K562 (cell line): ENCODE results near the gene GABARAPL1. TPM values are rescaled to one million over a fixed set of nuclear protein-coding genes. Genes with fewer than 3 reads are reported as not detected.

Experiments
- BMI1 ChIP-seq: fragments of 150-350 bp; IDR thresholded peaks from 2 replicates; pipeline ENCODE4 v1.6.1; 2014; ENCODE audit warnings: low read length
- GTF2F1 ChIP-seq: IDR thresholded peaks from 2 replicates; pipeline ENCODE4 v1.6.1; 2011; ENCODE audit warnings: low read depth, low read length, improper control_type of control experiment
- MAFF ChIP-seq: IDR thresholded peaks from 2 replicates; pipeline ENCODE4 v1.6.1; 2012; ENCODE audit warnings: low read length, improper control_type of control experiment
- STAT6 ChIP-seq: sonication (generic); formaldehyde crosslinking; IDR thresholded peaks from 2 replicates; pipeline ENCODE4 v1.8.1; 2023; ENCODE audit warnings: mild to moderate bottlenecking, missing genetic modification reagents
- ZHX1 ChIP-seq: fragments of 150-350 bp; conservative IDR thresholded peaks from 2 replicates; pipeline ENCODE4 v1.6.1; 2014; ENCODE audit warnings: low read length
- polyA plus RNA-seq, 8 experiments: library from polyadenylated mRNA; depleted of rRNA in 4 of 8; stranded (reverse) in 5 of 8; unstranded in 3 of 8; fragments of >200 nt; fragmentation: Nextera tagmentation in 2 of 8; fragmentation: Illumina TruSeq in 1 of 8; extraction: Ambion mirVana in 2 of 8; extraction: Trizol in 1 of 8; gene quantifications; 2 replicates each; pipeline versions ENCODE4 v1.2.1 to v1.2.3, GENCODE V29; 2011 to 2014; ENCODE audit warnings: inconsistent platforms in 1 of 8, missing spikeins in 1 of 8
- total RNA-seq, 7 experiments: library from RNA; depleted of rRNA in 6 of 7; stranded (reverse); fragments of >200 nt in 6 of 7; fragmentation: Illumina TruSeq in 2 of 7; extraction: Trizol in 2 of 7; gene quantifications; 2 replicates each; pipeline versions ENCODE4 v1.2.1 to v1.2.3, GENCODE V29; 2011 to 2021; ENCODE audit warnings: low replicate concordance in 1 of 7
- TF ChIP-seq, protein P1 (sequence below): fragments of 450-650 bp; IDR thresholded peaks from 2 replicates; pipeline ENCODE4 v1.6.1; 2016; ENCODE audit warnings: mild to moderate bottlenecking, moderate library complexity

Gene GABARAPL1
- total and polyA plus RNA-seq, 9 of the 15 experiments (the other 6 are each of a cell fraction or from before 2014, with no cell fraction given) = 2.3 to 15.9 (median 11.3) TPM

- TF ChIP-seq, protein P1, sequence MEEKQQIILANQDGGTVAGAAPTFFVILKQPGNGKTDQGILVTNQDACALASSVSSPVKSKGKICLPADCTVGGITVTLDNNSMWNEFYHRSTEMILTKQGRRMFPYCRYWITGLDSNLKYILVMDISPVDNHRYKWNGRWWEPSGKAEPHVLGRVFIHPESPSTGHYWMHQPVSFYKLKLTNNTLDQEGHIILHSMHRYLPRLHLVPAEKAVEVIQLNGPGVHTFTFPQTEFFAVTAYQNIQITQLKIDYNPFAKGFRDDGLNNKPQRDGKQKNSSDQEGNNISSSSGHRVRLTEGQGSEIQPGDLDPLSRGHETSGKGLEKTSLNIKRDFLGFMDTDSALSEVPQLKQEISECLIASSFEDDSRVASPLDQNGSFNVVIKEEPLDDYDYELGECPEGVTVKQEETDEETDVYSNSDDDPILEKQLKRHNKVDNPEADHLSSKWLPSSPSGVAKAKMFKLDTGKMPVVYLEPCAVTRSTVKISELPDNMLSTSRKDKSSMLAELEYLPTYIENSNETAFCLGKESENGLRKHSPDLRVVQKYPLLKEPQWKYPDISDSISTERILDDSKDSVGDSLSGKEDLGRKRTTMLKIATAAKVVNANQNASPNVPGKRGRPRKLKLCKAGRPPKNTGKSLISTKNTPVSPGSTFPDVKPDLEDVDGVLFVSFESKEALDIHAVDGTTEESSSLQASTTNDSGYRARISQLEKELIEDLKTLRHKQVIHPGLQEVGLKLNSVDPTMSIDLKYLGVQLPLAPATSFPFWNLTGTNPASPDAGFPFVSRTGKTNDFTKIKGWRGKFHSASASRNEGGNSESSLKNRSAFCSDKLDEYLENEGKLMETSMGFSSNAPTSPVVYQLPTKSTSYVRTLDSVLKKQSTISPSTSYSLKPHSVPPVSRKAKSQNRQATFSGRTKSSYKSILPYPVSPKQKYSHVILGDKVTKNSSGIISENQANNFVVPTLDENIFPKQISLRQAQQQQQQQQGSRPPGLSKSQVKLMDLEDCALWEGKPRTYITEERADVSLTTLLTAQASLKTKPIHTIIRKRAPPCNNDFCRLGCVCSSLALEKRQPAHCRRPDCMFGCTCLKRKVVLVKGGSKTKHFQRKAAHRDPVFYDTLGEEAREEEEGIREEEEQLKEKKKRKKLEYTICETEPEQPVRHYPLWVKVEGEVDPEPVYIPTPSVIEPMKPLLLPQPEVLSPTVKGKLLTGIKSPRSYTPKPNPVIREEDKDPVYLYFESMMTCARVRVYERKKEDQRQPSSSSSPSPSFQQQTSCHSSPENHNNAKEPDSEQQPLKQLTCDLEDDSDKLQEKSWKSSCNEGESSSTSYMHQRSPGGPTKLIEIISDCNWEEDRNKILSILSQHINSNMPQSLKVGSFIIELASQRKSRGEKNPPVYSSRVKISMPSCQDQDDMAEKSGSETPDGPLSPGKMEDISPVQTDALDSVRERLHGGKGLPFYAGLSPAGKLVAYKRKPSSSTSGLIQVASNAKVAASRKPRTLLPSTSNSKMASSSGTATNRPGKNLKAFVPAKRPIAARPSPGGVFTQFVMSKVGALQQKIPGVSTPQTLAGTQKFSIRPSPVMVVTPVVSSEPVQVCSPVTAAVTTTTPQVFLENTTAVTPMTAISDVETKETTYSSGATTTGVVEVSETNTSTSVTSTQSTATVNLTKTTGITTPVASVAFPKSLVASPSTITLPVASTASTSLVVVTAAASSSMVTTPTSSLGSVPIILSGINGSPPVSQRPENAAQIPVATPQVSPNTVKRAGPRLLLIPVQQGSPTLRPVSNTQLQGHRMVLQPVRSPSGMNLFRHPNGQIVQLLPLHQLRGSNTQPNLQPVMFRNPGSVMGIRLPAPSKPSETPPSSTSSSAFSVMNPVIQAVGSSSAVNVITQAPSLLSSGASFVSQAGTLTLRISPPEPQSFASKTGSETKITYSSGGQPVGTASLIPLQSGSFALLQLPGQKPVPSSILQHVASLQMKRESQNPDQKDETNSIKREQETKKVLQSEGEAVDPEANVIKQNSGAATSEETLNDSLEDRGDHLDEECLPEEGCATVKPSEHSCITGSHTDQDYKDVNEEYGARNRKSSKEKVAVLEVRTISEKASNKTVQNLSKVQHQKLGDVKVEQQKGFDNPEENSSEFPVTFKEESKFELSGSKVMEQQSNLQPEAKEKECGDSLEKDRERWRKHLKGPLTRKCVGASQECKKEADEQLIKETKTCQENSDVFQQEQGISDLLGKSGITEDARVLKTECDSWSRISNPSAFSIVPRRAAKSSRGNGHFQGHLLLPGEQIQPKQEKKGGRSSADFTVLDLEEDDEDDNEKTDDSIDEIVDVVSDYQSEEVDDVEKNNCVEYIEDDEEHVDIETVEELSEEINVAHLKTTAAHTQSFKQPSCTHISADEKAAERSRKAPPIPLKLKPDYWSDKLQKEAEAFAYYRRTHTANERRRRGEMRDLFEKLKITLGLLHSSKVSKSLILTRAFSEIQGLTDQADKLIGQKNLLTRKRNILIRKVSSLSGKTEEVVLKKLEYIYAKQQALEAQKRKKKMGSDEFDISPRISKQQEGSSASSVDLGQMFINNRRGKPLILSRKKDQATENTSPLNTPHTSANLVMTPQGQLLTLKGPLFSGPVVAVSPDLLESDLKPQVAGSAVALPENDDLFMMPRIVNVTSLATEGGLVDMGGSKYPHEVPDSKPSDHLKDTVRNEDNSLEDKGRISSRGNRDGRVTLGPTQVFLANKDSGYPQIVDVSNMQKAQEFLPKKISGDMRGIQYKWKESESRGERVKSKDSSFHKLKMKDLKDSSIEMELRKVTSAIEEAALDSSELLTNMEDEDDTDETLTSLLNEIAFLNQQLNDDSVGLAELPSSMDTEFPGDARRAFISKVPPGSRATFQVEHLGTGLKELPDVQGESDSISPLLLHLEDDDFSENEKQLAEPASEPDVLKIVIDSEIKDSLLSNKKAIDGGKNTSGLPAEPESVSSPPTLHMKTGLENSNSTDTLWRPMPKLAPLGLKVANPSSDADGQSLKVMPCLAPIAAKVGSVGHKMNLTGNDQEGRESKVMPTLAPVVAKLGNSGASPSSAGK = no peak
- no peak for TF ChIP-seq GTF2F1
- TF ChIP-seq ZHX1 = no peak
- TF ChIP-seq MAFF = no peak
- TF ChIP-seq BMI1 = no peak
- TF ChIP-seq STAT6 (CRISPR knock-in tag) = no peak
Measured at GRCh38 chr12:10205220-10205807, 7.4 kb upstream of the GABARAPL1 start (continued).
